ENCODE data around the gene KIF18A.

DNA sequence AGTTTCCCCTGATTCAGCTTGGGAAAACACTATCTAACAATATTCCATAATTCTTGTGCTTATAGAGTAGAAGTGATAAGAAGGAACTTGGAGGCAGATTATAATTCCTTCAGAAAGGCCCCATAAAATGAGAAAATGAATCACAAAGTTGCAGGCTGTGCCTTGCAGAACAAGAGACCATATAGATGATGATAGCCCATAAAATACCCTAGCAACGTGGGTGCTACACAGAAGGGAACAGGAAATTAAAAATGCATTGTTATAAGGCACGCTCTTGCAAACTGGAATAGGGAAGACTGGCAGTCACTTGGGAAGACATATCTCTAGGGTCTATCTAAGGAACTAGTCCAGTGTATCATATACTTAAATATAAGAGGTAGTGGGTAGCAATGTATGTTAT, 67.6 kb downstream of the KIF18A start:
- TF ChIP-seq, protein P1, sequence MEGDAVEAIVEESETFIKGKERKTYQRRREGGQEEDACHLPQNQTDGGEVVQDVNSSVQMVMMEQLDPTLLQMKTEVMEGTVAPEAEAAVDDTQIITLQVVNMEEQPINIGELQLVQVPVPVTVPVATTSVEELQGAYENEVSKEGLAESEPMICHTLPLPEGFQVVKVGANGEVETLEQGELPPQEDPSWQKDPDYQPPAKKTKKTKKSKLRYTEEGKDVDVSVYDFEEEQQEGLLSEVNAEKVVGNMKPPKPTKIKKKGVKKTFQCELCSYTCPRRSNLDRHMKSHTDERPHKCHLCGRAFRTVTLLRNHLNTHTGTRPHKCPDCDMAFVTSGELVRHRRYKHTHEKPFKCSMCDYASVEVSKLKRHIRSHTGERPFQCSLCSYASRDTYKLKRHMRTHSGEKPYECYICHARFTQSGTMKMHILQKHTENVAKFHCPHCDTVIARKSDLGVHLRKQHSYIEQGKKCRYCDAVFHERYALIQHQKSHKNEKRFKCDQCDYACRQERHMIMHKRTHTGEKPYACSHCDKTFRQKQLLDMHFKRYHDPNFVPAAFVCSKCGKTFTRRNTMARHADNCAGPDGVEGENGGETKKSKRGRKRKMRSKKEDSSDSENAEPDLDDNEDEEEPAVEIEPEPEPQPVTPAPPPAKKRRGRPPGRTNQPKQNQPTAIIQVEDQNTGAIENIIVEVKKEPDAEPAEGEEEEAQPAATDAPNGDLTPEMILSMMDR (conservative IDR thresholded peaks at IDR 0.05; ENCODE audit: low read depth, low read length) = no peak
- no peak for TF ChIP-seq EZH2 (IDR thresholded peaks at IDR 0.05; ENCODE audit: borderline replicate concordance, low read depth, low read length, poor library complexity, severe bottlenecking)

Data from A673 (cell line).